H7 (cell line): ENCODE data around the gene ABCD3. TPM values are rescaled to one million over a fixed set of nuclear protein-coding genes. Genes with fewer than 3 reads are reported as not detected.

Experiments used
- DNase-seq: peaks from one replicate; pipeline ENCODE4 v3.0.0; 2012
- H3K27me3 ChIP-seq: 2 replicates; pipeline ENCODE4 v1.6.0; 2011; ENCODE audit warnings: mild to moderate bottlenecking, low read length; ENCODE audit not compliant: control insufficient read depth, insufficient read depth
- H3K36me3 ChIP-seq: replicated peaks from 2 replicates; pipeline ENCODE4 v1.5.1; 2011; ENCODE audit warnings: low read length; ENCODE audit not compliant: control insufficient read depth, insufficient read depth
- H3K4me3 ChIP-seq: 2 replicates; pipeline ENCODE4 v1.5.1; 2011; ENCODE audit warnings: low read depth, mild to moderate bottlenecking, control low read depth, low read length, moderate library complexity; ENCODE audit not compliant: insufficient read depth
- total RNA-seq: library from RNA; depleted of rRNA; stranded (reverse); fragments of >200 nt; shearing (Covaris generic); gene quantifications from 2 replicates; pipeline ENCODE4 v1.2.3, GENCODE V29; 2014

ABCD3 gene
- total RNA-seq, 1 experiment from 2014 or later: 32.1 TPM

DNA sequence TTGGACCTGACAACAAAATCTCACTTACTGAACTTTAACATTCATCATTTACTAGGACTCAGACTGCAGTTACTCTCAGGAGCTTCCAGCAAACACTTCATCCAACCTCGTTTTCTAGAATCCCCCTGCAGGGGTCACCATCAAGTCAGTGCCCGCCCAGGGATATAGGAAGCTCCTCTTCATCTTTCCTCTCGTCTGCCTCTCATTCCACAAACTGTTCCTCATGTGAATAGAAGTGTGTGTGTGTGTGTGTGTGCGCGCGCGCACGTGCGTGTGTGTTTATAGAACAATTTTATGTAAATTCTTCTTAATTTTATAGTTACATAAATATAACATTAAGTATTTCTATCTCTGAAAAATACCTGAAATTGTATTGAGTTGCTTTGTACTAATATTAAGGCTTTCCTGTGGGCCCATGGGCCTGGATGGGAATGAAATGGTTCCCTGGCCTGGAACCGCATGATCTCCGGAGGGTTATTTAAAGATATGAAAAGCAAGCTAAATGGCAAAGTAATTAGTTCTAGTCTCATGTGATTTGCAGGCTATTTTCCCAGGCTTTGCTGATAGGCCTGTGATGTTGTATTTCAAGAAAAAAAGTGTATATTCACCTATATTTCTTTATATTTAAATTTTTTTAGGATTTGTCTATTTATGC lies 21.7 kb upstream of the ABCD3 start:
- H3K4me3 ChIP-seq: no peak overlapping the region
- no peaks in the 10 kb centered on the region for H3K36me3 ChIP-seq
- peak; percentile 8 for DNase-seq
- H3K27me3 ChIP-seq: no peaks in the 10 kb centered on the region

- Histone ChIP-seq H3K27me3 (no peaks in the 10 kb centered on the region), H3K36me3 (no peaks in the 10 kb centered on the region), H3K4me3 (no peak overlapping the region)
- no peak for DNase-seq
Measured at GRCh38 chr1:94398356-94398755, 19.8 kb upstream of the ABCD3 start.

DNA sequence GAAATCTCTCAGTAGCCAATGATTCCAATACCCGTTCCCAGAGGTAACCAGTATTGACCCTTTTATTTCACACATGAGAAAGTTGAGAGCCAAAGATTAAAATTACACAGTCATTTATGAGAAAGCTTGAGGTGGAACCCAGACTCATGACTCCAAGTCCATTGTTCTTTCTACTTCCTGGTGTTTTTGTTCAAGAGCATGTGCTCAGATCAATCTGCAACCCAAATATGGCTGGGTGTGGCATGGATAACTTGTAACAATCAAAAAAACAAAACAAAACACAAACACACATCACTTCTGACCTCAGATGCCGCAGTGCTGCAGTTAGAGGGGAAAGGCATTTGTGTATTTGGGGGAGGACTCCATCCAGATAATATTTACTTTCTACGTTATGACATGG lies 18.7 kb upstream of the ABCD3 start:
- Histone ChIP-seq H3K36me3 (no peaks in the 10 kb centered on the region), H3K27me3 (no peaks in the 10 kb centered on the region), H3K4me3 (no peak overlapping the region)
- DNase-seq: no peak

DNA sequence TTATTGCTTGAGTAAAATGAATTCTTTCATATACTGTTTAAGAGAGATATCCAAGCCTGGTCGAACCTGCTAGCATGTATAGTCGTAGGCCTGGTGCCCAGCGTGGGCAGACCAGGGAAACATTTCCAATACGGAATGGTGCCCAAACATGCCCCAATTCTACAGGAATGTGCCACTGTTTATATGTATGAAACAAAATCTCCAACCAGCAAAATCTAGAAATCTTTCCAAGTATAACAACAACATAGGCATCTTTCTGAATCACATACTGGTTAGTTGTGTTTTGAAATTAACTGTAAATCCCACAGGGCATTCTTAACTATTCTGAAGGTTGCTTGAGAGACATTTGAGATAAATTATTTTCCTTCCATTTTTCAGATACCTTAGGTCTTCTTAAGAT lies 17.0 kb upstream of the ABCD3 start:
- Histone ChIP-seq H3K36me3 (no peaks in the 10 kb centered on the region), H3K4me3 (no peak overlapping the region), H3K27me3 (no peaks in the 10 kb centered on the region)
- no peak for DNase-seq

DNA sequence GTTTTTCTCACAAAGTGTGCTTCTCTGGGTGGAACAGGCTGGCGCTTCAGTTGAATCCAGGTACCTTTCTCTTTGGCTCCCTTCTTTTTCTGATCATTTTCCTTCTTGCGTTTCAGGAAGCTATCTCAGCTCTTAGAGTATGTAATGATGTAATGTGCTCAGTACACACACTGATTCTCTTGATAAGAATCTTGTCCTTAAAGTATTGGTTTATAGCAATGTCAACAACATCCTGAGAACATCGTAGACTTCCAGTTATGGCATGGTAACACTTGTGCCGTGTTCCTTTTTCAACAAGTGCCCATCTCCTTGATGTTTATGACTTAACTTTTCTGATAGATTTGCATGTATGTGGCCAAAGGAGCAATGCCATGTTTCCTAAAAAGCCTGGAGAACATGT lies 11.7 kb upstream of the ABCD3 start:
- H3K4me3 ChIP-seq: no peak overlapping the region
- H3K27me3 ChIP-seq: no peaks in the 10 kb centered on the region
- H3K36me3 ChIP-seq: no peaks in the 10 kb centered on the region
- no peak for DNase-seq

- no peaks in the 10 kb centered on the region for H3K36me3 ChIP-seq
- H3K27me3 ChIP-seq: no peaks in the 10 kb centered on the region
- DNase-seq: no peak
- no peak overlapping the region for H3K4me3 ChIP-seq
Measured at GRCh38 chr1:94408104-94408830, 9.9 kb upstream of the ABCD3 start.

GRCh38 chr1:94411237-94411636 lies 7.0 kb upstream of the ABCD3 start:
- no peaks in the 10 kb centered on the region for H3K36me3 ChIP-seq
- no peak overlapping the region for H3K4me3 ChIP-seq
- no peak for DNase-seq
- H3K27me3 ChIP-seq: no peaks in the 10 kb centered on the region

GRCh38 chr1:94413311-94413710 lies 4.9 kb upstream of the ABCD3 start:
- Histone ChIP-seq H3K36me3 (no peaks in the 10 kb centered on the region), H3K4me3 (no peak overlapping the region), H3K27me3 (no peaks in the 10 kb centered on the region)
- no peak for DNase-seq

DNA sequence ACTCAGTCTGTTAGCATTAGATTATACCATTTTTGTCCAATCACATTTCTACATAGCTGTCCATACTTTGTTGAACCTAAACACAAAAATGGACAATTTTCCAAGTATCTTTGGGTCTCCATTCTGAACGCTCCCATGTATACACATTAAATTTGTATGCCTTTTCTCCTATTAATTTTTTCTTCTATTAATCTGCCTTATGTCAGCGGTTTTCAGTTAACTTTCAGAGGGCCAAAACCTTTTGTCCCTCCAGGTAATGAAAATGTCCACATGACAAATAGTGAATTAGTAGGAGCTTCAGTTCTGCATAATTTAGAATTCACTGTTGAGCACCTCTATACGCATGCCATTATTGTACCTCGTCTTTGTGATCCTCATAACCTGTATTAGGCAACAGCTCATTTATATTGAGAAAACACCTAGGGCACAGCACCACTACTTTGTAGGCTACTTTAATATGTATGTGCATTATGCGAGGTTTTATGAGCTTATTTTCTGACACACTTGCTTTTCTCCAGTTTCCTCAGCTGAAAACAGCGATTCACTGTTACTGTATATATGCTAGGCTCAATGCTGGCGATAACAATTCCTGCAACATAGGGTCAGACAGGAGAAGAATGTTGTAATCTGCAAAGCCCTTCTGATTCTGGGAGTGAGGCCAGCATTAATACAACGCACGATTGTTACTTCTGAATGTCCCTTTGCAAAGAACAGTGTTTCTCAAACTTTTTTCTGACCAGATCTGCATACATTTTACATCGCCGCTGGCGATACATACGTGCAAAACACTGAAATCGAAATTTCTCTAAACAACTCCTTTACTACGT lies 1.1 kb upstream of the ABCD3 start:
- peaks cover 5% of the 10 kb centered on the region for H3K27me3 ChIP-seq
- peak overlapping the region; percentile 95 for H3K4me3 ChIP-seq
- DNase-seq: no peak
- no peaks in the 10 kb centered on the region for H3K36me3 ChIP-seq

DNA sequence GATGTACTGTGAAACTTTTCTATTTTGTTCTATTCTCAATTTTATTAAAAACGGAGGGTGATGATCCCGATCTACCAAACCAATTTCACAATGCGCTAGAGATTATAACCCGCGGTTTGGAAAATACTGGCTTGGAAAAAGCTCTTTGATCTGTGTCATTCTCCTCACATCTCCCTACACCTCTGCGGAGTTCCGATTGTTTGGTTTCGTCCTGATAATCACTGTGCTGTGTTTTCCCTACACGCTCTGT lies 536 bp upstream of the ABCD3 start:
- H3K27me3 ChIP-seq: peaks cover 5% of the 10 kb centered on the region
- H3K36me3 ChIP-seq: no peaks in the 10 kb centered on the region
- H3K4me3 ChIP-seq: peak overlapping the region; percentile 95
- DNase-seq: no peak

GRCh38 chr1:94418664-94419655 lies 771 bp downstream of the ABCD3 start:
- Histone ChIP-seq H3K27me3 (peaks cover 5% of the 10 kb centered on the region), H3K36me3 (no peaks in the 10 kb centered on the region), H3K4me3 (peak overlapping the region; percentile 95)
- DNase-seq: peak; percentile 60

DNA sequence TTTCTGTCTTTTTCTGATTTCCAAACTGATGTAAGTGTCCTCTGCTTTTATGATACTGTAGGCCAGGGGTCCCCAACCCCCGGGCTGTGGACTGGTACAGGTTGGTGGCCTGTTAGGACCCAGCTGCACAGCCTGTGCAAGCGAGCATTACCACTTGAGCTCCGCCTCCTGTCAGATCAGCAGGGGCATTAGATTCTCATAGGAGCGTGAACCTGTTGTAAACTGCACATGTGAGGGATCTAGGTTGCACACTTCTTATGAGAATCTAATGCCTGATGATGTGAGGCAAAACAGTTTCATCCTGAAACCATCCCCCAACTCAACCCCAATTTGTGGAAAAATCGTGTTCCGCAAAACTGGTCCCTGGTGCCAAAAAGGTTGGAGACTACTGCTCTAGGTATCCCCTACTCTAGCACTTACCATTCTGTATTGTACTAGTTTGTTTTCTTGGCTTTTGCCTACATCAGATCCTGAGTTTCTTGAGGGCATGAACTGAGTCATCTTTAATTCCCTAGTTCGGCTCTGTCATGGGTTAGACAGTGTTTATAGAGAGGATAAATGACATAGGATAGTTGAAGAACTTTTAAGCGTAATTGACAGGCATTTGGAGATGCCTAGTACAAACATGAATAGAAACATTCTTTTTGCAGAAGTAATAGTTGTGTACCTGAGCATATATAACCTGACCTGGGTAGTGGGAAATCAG lies 4.1 kb downstream of the ABCD3 start:
- peaks cover 5% of the 10 kb centered on the region for H3K27me3 ChIP-seq
- no peak for DNase-seq
- no peaks in the 10 kb centered on the region for H3K36me3 ChIP-seq
- H3K4me3 ChIP-seq: no peak overlapping the region

DNA sequence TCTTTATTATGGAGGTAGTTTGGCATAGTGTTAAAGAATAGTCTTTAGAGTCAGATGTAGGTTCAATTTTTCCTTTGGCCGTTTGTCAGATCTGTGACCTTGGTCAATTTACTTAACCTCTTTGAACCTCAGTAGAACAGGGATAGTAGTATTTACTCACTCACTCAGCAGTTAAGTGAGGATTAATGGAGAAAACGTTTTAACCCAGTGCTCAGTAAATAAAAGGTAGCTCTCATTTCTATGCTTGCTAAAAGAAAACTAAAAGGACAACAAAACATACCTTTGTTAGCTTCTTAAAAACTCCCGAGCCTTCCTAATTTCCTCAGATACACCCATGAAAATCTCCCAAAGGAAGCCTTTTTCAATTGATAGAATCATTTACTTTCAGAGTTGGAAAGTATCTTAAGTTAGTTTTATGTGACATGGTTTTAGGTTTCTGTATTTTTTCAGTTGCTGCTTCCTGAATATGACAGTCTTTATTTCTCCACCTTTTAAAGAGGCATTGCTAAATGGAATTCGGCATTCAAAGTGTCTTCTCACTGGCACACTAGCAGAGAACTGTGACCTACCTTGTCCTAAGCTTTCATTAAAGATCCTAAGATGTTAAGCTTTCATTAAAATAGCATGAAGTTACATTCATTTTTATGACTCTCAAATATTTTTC lies 7.8 kb downstream of the ABCD3 start:
- no peak for DNase-seq
- H3K36me3 ChIP-seq: no peaks in the 10 kb centered on the region
- H3K4me3 ChIP-seq: no peak overlapping the region
- H3K27me3 ChIP-seq: no peaks in the 10 kb centered on the region
